RPMI8226 (cell line): Measurements from ENCODE around the gene TMEM229B.
A peak's percentile ranks its signal among the peaks of the same experiment; 100 is the strongest.

Experiments
- DNase-seq: peaks from one replicate; pipeline ENCODE4 v3.0.0-alpha.2; 2015

The TMEM229B gene

GRCh38 chr14:67514650-67515385 is 26.3 kb upstream of the TMEM229B start:
- DNase-seq: peak; percentile 43

- DNase-seq: no peak
Measured at GRCh38 chr14:67514203-67514607, 25.7 kb upstream of the TMEM229B start.

GRCh38 chr14:67513631-67514108 is 25.1 kb upstream of the TMEM229B start:
- no peak for DNase-seq

- no peak for DNase-seq
Measured at GRCh38 chr14:67512463-67513310, 24.2 kb upstream of the TMEM229B start.

- DNase-seq: no peak
Measured at GRCh38 chr14:67510836-67511235, 22.3 kb upstream of the TMEM229B start.

- DNase-seq: no peak
Measured at GRCh38 chr14:67510121-67510520, 21.6 kb upstream of the TMEM229B start.

GRCh38 chr14:67508956-67509355 is 20.4 kb upstream of the TMEM229B start:
- DNase-seq: no peak

- no peak for DNase-seq
Measured at GRCh38 chr14:67505254-67505653, 16.7 kb upstream of the TMEM229B start.

- DNase-seq: no peak
Measured at GRCh38 chr14:67503331-67503730, 14.8 kb upstream of the TMEM229B start.

- no peak for DNase-seq
Measured at GRCh38 chr14:67502867-67503266, 14.3 kb upstream of the TMEM229B start.

- no peak for DNase-seq
Measured at GRCh38 chr14:67501670-67502069, 13.1 kb upstream of the TMEM229B start.

- DNase-seq: no peak
Measured at GRCh38 chr14:67500981-67501380, 12.5 kb upstream of the TMEM229B start.

- DNase-seq: no peak
Measured at GRCh38 chr14:67497716-67498115, 9.2 kb upstream of the TMEM229B start.

- DNase-seq: no peak
Measured at GRCh38 chr14:67497216-67497615, 8.7 kb upstream of the TMEM229B start.

GRCh38 chr14:67495827-67496226 is 7.3 kb upstream of the TMEM229B start:
- no peak for DNase-seq

GRCh38 chr14:67493092-67493717 is 4.7 kb upstream of the TMEM229B start:
- peak; percentile 40 for DNase-seq

- no peak for DNase-seq
Measured at GRCh38 chr14:67492538-67492937, 4.0 kb upstream of the TMEM229B start.

- no peak for DNase-seq
Measured at GRCh38 chr14:67491741-67492507, 3.4 kb upstream of the TMEM229B start.

- no peak for DNase-seq
Measured at GRCh38 chr14:67491285-67491684, 2.8 kb upstream of the TMEM229B start.

GRCh38 chr14:67490196-67490595 is 1.7 kb upstream of the TMEM229B start:
- no peak for DNase-seq

- no peak for DNase-seq
Measured at GRCh38 chr14:67487332-67487731, 1.2 kb downstream of the TMEM229B start.

- no peak for DNase-seq
Measured at GRCh38 chr14:67486890-67487289, 1.6 kb downstream of the TMEM229B start.
